A549 (cell line): ENCODE data around the gene IMP4. TPM values are rescaled to one million over a fixed set of nuclear protein-coding genes. Genes with fewer than 3 reads are reported as not detected.

Experiments used
- ATAC-seq, 2 experiments: fragments of 200-7000 bp in 1 of 2; fragments of >200 bp in 1 of 2; cut with Nextera tagmentation in 1 of 2; cut with Tn5 transposase in 1 of 2; 3 replicates each; pipeline versions ENCODE4 v1.8.0 to v1.9.1; 2018 to 2020; ENCODE audit warnings: mild to moderate bottlenecking in 1 of 2, moderate library complexity in 1 of 2
- CTCF ChIA-PET: fragments of 300-600 bp; sonication (Branson Sonifier 250); formaldehyde crosslinking; extraction: SDS; loops from one replicate; lab custom pipeline; 2021; ENCODE audit warnings: antibody characterized with exemption, inconsistent platforms; lab: Yijun Ruan, JAX
- POLR2A ChIA-PET: fragments of 350-600 bp; formaldehyde crosslinking; extraction: SDS; loops from one replicate; lab custom pipeline; 2021; ENCODE audit warnings: antibody characterized with exemption, inconsistent platforms; lab: Yijun Ruan, JAX
- DNase-seq, 2 experiments: peaks; one replicate each; pipeline versions ENCODE4 v3.0.0 to v3.0.0-alpha.2; 2011 to 2016; ENCODE audit warnings: low read depth in 1 of 2, low spot score in 1 of 2
- FAIRE-seq: peaks from 2 replicates; lab custom pipeline; 2011; peaks lifted over from hg19 to GRCh38; lab: Jason Lieb, UNC
- H3K27ac ChIP-seq, 2 experiments: fragments of >200 bp; sonication (Bioruptor Twin); formaldehyde crosslinking; 3 replicates each; pipeline ENCODE4 v1.5.1; 2016 to 2017
- H3K4me1 ChIP-seq: fragments of >200 bp; sonication (Bioruptor Twin); formaldehyde crosslinking; 3 replicates; pipeline ENCODE4 v1.6.1; 2016
- H3K4me2 ChIP-seq: fragments of >200 bp; sonication (Bioruptor Twin); formaldehyde crosslinking; 3 replicates; pipeline ENCODE4 v1.6.1; 2016
- H3K4me3 ChIP-seq: fragments of >200 bp; sonication (Bioruptor Twin); formaldehyde crosslinking; 3 replicates; pipeline ENCODE4 v1.5.1; 2016
- H3K9me3 ChIP-seq: fragments of >200 bp; sonication (Bioruptor Twin); formaldehyde crosslinking; 3 replicates; pipeline ENCODE4 v1.6.1; 2016
- CBX2 ChIP-seq: fragments of 200-600 bp; sonication (generic); IDR thresholded peaks from 2 replicates; pipeline ENCODE4 v1.6.1; 2016; ENCODE audit warnings: low read depth, mild to moderate bottlenecking, borderline replicate concordance
- CBX8 ChIP-seq: fragments of 200-600 bp; sonication (generic); IDR thresholded peaks from 2 replicates; pipeline ENCODE4 v1.6.1; 2016
- CTCF ChIP-seq: fragments of >200 bp; sonication (Bioruptor Twin); formaldehyde crosslinking; IDR thresholded peaks from 3 replicates; pipeline ENCODE4 v1.5.1; 2016
- EHMT2 ChIP-seq: fragments of 200-600 bp; sonication (generic); IDR thresholded peaks from 2 replicates; pipeline ENCODE4 v1.6.1; 2016; ENCODE audit warnings: antibody characterized with exemption, low read depth, mild to moderate bottlenecking, moderate library complexity
- ELK1 ChIP-seq: fragments of 150-350 bp; IDR thresholded peaks from 2 replicates; pipeline ENCODE4 v1.6.1; 2014; ENCODE audit warnings: low read depth, mild to moderate bottlenecking, low read length
- EP300 ChIP-seq, 2 experiments: fragments of >200 bp; sonication (Bioruptor Twin); formaldehyde crosslinking; IDR thresholded peaks; 2 replicates in 1 of 2; 3 replicates in 1 of 2; pipeline ENCODE4 v1.6.1; 2016 to 2017
- HEYL ChIP-seq: fragments of 250-450 bp; sonication (Bioruptor Pico); IDR thresholded peaks from 2 replicates; pipeline ENCODE4 v1.8.0; 2021; ENCODE audit warnings: mild to moderate bottlenecking, moderate library complexity
- HMGXB4 ChIP-seq: fragments of 250-450 bp; sonication (Bioruptor Pico); IDR thresholded peaks from 2 replicates; pipeline ENCODE4 v1.5.0; 2021; ENCODE audit warnings: mild to moderate bottlenecking, moderate library complexity, borderline replicate concordance
- HOXB5 ChIP-seq: fragments of 250-450 bp; sonication (Bioruptor Pico); IDR thresholded peaks from 2 replicates; pipeline ENCODE4 v1.5.0; 2020; ENCODE audit warnings: mild to moderate bottlenecking, moderate library complexity
- JUN ChIP-seq, 2 experiments: fragments of >200 bp; sonication (Bioruptor Twin); formaldehyde crosslinking; IDR thresholded peaks; 2 replicates in 1 of 2; 3 replicates in 1 of 2; pipeline ENCODE4 v1.6.1; 2016 to 2017
- JUNB ChIP-seq: fragments of >200 bp; sonication (Bioruptor Twin); formaldehyde crosslinking; IDR thresholded peaks from 2 replicates; pipeline ENCODE4 v1.6.1; 2016
- KDM5A ChIP-seq: fragments of 200-600 bp; sonication (generic); IDR thresholded peaks from 2 replicates; pipeline ENCODE4 v1.6.1; 2016; ENCODE audit warnings: antibody characterized with exemption, mild to moderate bottlenecking
- PHF8 ChIP-seq: fragments of 200-600 bp; sonication (generic); IDR thresholded peaks from 2 replicates; pipeline ENCODE4 v1.6.1; 2016; ENCODE audit warnings: low read depth, mild to moderate bottlenecking, antibody characterized with exemption, moderate library complexity, borderline replicate concordance
- RCOR1 ChIP-seq: fragments of 150-350 bp; IDR thresholded peaks from 2 replicates; pipeline ENCODE4 v1.6.1; 2014; ENCODE audit warnings: antibody characterized with exemption, low read length, low read depth
- TFCP2L1 ChIP-seq: fragments of 250-450 bp; sonication (Bioruptor Pico); IDR thresholded peaks from 2 replicates; pipeline ENCODE4 v1.5.0; 2021; ENCODE audit warnings: mild to moderate bottlenecking
- TP53 ChIP-seq: fragments of 250-450 bp; sonication (Bioruptor Pico); IDR thresholded peaks from 2 replicates; pipeline ENCODE4 v1.5.0; 2021; ENCODE audit warnings: mild to moderate bottlenecking, moderate library complexity
- USF2 ChIP-seq: fragments of 450-650 bp; IDR thresholded peaks from 2 replicates; pipeline ENCODE4 v1.6.1; 2014; ENCODE audit warnings: antibody characterized with exemption
- ZFP36 ChIP-seq: fragments of 450-650 bp; IDR thresholded peaks from 2 replicates; pipeline ENCODE4 v1.6.1; 2014; ENCODE audit warnings: borderline replicate concordance; ENCODE audit not compliant: partially characterized antibody
- WGBS: methylation state at CpG from one replicate; pipeline ENCODE4 v1.1.6; 2017; ENCODE audit errors: missing lambda C conversion rate; 5-methylcytosine and 5-hydroxymethylcytosine counted together
- polyA plus RNA-seq, 4 experiments: library from polyadenylated mRNA; depleted of rRNA in 3 of 4; stranded (reverse); fragments of >200 nt; fragmentation: RNase III in 1 of 4; extraction: RNeasy Plus Mini Kit Qiagen cat#74134 plus additional on column Dnase treatment in 1 of 4; gene quantifications; 2 replicates in 3 of 4; 3 replicates in 1 of 4; pipeline ENCODE4 v1.2.3, GENCODE V29; 2011 to 2017

IMP4 gene
- polyA plus RNA-seq, 2 of the 4 experiments (the other 2 are of a cell fraction) = 113 to 149 TPM

- ATAC-seq (no peak), FAIRE-seq (no peak), DNase-seq (no peak)
- Histone ChIP-seq H3K4me1 (peaks cover 16% of the 10 kb centered on the region; the same call in 2 of the 3 replicates), H3K4me3 (no peak overlapping the region), H3K9me3 (no peaks in the 10 kb centered on the region), H3K4me2 (no peak overlapping the region), H3K27ac (no peak overlapping the region)
- ChIA-PET CTCF (interaction anchor here (1.1 to 1.6 kb wide), 2 partner anchors 21 to 37 kb away, joined by 4 to 5 read pairs; no protein-coding TSS in a partner anchor), POLR2A (no interaction called here)
- TF ChIP-seq RCOR1 (no peak), HEYL (CRISPR knock-in tag) (no peak), PHF8 (no peak), EP300 (IDR thresholded peaks at IDR 0.05) (no peak)
- WGBS = 70% methylated on average over 3 of the region's 3 CpGs
Observed at GRCh38 chr2:130378206-130378897, 35.7 kb downstream of the IMP4 start.

- Histone ChIP-seq H3K27ac (no peak overlapping the region), H3K4me1 (peaks cover 11% of the 10 kb centered on the region; the same call in 2 of the 3 replicates), H3K4me3 (no peak overlapping the region), H3K4me2 (no peak overlapping the region), H3K9me3 (no peaks in the 10 kb centered on the region)
- POLR2A ChIA-PET = no interaction called here
- DNase-seq = no peak
- WGBS = 89% methylated on average over 3 of the region's 3 CpGs
- ATAC-seq = no peak
- FAIRE-seq = no peak
- TF ChIP-seq ELK1 (no peak), PHF8 (no peak), KDM5A (no peak), USF2 (no peak), HOXB5 (CRISPR knock-in tag) (no peak), TFCP2L1 (no peak), TP53 (no peak), HMGXB4 (no peak), ZFP36 (no peak), EHMT2 (no peak), CBX8 (no peak), JUNB (no peak), CBX2 (no peak), CTCF (no peak), JUN (IDR thresholded peaks at IDR 0.05) (no peak)
- CTCF ChIA-PET = no interaction called here
Observed at GRCh38 chr2:130378898-130379214, 36.2 kb downstream of the IMP4 start.
